GM12872 (cell line): Measurements from ENCODE around the gene TACC3.

Experiments used
- TF ChIP-seq, protein P1 (sequence below): IDR thresholded peaks from 3 replicates; pipeline ENCODE4 v1.5.1; 2011; ENCODE audit warnings: low read depth, mild to moderate bottlenecking, low read length, moderate library complexity; ENCODE audit not compliant: insufficient read depth

TACC3 gene

DNA sequence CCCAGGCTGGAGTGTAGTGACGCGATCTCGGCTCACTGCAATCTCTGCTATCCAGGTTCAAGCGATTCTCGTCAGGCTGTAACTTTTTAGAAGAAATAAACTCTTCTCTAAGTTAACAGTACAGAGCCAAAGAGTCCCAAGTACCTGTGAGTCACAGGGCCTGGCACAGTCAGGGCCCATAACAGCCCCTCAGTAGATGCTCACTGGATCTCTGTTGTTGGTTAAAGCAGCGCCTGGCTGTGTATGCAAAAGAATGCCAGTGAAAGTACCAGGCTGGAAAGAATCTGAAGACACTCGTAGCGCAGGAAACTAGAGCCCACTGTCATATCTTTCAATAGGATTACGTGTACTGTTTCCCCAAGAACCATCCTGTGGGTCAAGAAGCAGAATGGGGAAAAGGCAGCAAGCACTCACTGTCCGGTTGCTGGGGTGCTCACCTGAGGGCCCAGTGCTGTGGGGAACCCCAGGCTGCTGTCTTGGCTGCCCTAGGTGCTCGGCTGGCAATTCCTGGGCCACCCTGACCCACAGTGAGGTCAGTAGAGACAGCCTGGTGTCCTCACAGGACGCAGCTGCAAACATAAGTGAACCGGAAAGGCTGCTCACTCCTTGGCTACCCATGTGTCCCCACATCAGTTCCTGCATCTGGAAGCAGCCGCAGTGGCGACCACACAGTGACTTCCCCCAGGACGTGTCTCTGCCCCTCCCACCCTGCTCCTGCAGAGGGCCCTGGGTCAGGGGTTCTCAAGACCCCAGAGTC, 6.1 kb upstream of the TACC3 start:
- TF ChIP-seq, protein P1, sequence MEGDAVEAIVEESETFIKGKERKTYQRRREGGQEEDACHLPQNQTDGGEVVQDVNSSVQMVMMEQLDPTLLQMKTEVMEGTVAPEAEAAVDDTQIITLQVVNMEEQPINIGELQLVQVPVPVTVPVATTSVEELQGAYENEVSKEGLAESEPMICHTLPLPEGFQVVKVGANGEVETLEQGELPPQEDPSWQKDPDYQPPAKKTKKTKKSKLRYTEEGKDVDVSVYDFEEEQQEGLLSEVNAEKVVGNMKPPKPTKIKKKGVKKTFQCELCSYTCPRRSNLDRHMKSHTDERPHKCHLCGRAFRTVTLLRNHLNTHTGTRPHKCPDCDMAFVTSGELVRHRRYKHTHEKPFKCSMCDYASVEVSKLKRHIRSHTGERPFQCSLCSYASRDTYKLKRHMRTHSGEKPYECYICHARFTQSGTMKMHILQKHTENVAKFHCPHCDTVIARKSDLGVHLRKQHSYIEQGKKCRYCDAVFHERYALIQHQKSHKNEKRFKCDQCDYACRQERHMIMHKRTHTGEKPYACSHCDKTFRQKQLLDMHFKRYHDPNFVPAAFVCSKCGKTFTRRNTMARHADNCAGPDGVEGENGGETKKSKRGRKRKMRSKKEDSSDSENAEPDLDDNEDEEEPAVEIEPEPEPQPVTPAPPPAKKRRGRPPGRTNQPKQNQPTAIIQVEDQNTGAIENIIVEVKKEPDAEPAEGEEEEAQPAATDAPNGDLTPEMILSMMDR: no peak

DNA sequence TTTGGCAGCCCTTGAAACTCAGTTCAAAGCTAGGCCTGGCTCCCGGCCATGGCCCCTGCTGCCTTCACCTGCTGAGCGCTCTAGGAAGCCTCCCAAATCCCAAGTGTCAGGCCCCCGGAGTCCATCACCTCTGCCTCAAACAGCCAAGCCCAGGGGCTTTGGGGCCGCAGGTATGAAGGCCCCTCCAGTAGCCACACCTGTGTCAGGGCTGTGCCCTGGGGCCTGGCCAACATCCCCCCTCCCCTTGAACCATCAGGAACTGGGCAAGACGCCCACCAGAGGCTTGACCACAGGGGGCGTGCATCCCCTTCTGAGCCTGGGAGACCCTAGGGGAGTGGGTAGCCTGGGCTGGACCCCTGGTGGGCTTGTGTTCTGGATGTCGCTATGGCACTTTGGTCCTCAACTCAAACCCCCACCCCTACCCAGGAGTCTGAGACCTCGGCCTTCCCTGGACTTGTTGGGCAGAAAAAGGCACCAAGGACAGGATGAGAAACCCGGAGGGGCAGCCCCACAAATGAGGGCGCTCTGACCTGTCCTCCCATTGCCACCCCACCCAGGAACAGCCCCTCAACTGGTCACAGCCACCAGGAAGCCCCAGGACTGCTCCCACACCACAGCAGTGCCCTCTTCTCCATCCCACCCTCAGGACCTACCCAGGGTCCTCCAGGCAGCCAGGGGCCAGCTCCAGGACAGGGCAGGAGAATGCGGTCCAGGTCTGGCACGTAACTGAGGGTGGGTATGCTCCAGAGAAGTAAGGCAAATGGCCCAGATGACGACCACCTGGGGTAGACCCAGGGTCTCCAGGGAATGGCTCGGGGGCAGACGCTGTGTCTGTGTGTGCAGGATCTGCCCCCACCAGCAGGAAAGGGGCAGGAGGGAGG, 5.0 kb upstream of the TACC3 start:
- TF ChIP-seq, protein P1: no peak

DNA sequence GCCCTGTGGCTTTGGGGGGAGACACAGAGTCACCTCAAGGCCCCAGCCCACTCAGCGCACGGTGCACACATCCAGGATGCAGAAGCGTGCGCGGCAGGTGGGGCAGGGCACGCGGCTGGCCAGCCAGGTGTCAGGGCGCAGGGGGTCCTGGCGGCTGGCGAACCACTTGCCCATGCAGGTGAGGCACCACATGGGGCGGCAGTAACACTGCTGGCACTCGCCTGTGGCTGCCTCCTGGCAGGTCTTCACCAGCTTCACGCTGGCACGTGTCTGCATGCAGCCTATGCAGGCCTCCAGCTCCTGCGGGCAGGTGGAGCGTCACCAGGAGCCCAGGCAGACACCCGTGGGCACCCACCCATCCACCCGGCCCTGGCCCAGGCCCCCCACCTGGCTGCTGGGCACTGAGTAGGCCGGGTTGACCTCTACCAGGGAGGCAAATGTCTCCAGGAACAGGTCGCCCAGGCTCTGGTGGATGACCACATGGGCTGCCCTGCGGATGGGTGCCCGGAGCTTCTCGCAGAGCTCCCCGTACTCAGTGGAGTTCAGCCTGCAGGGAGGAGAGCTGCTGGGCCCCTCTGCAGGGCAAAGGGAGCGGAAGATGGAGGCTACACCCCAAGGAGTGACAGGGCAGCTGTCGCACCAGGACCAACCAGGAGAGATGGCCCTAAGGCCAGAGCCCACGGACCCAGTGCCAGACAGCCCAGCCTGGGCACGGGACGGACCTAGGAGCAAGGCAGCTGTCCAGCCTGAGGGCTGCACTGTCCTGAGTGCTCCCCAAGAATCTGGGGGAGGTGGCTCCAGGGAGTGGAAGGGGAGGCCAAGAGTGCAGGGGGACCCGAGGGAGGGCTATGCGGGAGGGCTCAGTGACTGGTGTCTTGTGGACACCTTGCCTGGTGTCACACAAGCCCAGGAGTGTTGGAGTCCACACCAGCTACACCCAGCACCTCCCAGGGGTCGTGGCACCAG, 3.9 kb upstream of the TACC3 start:
- TF ChIP-seq, protein P1: no peak

DNA sequence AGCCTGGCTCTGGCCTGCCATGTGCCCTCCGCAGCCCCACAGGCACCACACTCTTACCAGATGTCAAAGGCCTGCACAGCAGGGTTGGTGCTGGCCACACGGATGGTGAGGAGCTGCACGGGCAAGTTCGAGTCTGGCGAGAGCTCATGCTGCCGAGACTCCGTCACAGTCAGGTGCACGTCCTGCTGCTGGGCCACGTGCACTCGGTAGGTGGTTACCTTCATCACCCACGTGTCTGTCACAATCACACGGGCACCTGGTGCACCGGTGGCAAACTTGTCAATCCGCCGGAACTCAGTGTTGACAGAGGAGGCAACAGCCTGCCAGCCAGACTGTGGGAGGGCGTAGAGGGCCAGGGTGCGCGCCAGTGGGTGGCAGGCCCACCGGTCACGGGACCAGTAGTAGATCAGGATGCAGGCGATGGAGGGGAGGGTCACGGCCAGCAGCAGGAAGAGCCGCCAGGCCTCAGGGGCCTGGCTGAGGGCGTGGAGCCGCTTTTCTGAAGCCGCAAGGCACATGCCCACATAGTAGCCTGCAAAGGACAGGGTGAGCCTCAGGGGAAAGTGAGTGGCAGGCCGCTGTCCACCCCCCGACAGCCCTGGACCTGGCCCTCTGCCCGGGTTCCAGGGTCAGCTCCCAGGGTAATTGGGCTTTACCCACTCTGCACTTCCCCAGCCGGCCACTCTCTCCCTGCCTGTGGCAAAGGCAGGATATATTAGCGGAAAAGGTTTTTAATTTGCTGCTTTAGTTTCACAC, 3.0 kb upstream of the TACC3 start:
- TF ChIP-seq, protein P1: no peak

DNA sequence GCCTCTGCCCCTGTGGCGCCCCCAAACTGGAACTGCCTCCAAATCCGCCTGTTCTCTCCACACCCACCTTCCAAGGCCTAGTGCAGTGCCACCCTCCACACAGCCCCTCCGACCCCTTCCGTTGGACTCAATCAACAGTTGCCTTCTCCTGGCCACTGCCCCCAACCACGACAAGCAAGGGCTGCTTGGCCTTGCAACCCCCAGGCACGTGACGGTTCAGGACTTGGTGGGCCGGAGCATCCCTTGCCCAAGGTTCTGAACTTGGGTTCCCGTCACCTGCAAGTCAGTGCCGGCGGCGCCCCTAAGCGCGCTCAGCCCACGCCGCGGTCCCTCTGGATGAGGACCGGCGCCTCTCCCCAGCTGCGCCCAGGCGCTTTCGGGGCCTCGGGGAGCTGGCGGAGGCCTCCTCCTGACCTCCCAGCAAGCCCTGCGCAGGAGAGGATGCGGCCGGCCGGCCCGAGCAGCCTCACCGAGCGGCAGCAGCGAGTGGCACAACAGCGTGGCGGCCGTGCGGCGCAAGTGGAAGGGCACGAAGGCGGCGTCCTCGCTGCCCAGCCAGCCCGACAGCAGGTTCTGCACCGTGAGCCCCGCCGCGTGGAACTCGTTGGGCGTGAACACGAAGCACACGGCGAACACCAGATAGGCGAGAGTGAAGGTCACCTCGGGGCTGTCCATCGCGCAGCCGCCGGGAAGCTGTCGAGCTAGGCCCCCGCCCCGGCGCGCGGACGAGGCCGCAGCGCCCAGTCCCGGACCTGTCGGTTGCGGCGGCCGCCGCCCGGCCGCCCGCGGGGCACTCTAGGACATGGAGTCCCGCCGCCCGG, 948 bp upstream of the TACC3 start:
- TF ChIP-seq, protein P1: no peak
